Heart left ventricle (tissue), 13 donors: ENCODE data around the gene PEX1.

Experiments
- POLR2A ChIP-seq, 2 donors: fragments of 450-650 bp; IDR thresholded peaks; one replicate each; pipeline ENCODE4 v1.6.1; 2017; ENCODE audit warnings: antibody characterized with exemption in 2 of 2, mild to moderate bottlenecking in 2 of 2, moderate library complexity in 2 of 2
- TF ChIP-seq, protein P1 (sequence below), 12 donors: fragments of 200-600 bp; sonication (generic) in 4 of 12; IDR thresholded peaks; one replicate each; pipeline versions ENCODE4 v1.5.0 to v1.8.0; 2018 to 2022; ENCODE audit warnings: antibody characterized with exemption in 12 of 12, mild to moderate bottlenecking in 5 of 12
- donor health status: ischemic (EF 13 %, LVEDD 7.1; RV severe dilation, severe dysfunction).
- donor health status: DM: no; HTN: yes; CAD: no.
- donor health status: DM: no; HTN: no; CAD: no.
- donor health status: ischemic (EF 25% LVEDD 6.9; RV normal size, moderate dysfunction).
- donor health status: ischemic (EF 25% LVEDD 5.7; RV mildly dilated, moderate dysfunction).
- donor health status: ischemic (EF 35%, LVEDD 5.7; RV mildly dilated, moderate dysfunction).
- donor health status: nonischemic (EF 11% LVEDD 7.7; RV severe dilation, severe dysfunction).
- donor health status: DM: yes; HTN: yes; CAD: no.
- donor health status: PGD.
- donor health status: ischemic (EF 29% LVEDD 5.4; RV normal size, mild dysfunction).
- donor health status: nonischemic (EF 23%, LVEDD 6.1; RV moderate dilation, normal function).

GRCh38 chr7:92557249-92557648 lies 28.9 kb upstream of the PEX1 start:
- TF ChIP-seq, protein P1, sequence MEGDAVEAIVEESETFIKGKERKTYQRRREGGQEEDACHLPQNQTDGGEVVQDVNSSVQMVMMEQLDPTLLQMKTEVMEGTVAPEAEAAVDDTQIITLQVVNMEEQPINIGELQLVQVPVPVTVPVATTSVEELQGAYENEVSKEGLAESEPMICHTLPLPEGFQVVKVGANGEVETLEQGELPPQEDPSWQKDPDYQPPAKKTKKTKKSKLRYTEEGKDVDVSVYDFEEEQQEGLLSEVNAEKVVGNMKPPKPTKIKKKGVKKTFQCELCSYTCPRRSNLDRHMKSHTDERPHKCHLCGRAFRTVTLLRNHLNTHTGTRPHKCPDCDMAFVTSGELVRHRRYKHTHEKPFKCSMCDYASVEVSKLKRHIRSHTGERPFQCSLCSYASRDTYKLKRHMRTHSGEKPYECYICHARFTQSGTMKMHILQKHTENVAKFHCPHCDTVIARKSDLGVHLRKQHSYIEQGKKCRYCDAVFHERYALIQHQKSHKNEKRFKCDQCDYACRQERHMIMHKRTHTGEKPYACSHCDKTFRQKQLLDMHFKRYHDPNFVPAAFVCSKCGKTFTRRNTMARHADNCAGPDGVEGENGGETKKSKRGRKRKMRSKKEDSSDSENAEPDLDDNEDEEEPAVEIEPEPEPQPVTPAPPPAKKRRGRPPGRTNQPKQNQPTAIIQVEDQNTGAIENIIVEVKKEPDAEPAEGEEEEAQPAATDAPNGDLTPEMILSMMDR (IDR thresholded peaks at IDR 0.05): no peak
- no peak for TF ChIP-seq POLR2A (IDR thresholded peaks at IDR 0.05)
